ENCODE results near the gene GINS2. TPM values are rescaled to one million over a fixed set of nuclear protein-coding genes. Genes with fewer than 3 reads are reported as not detected.

The GINS2 gene
- total RNA-seq, 2 experiments from 2014 or later = 74.3 to 142 TPM

DNA sequence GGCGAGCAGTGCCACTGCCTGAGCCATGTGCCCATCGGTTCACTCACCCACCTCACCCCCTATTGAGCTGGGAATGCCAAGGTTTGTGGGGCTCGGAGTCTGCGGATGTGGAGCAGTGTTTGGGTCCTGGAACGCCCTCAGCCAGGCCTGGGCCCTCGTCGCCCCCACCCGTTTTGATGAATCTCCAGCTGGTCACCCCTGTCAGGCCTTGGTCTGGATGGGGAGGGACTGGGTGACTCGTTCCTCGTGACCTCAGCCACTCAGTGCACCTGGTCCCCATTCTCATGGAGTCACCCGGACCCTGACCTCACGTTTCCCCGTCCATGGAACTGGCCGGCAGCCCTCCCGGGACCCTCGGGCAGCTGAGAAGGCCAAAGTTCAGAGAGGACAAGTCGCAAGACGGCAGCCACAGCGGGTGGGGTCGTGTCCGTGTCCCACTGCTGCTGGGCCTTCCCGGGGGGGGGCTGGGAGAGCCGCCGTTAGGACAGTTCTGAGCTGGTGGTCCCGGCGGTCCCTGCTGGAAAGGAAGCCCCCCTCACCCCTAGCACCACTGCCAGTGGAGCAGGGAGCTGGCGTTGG, 52.4 kb downstream of the GINS2 start:
- intact Hi-C loops (cut with micrococcal nuclease; ENCODE audit: unreplicated experiment) = no loop called here
- no peak for TF ChIP-seq EZH2phosphoT487 (IDR thresholded peaks at IDR 0.05; ENCODE audit: borderline replicate concordance, low read depth, low read length)
- TF ChIP-seq, protein P1, sequence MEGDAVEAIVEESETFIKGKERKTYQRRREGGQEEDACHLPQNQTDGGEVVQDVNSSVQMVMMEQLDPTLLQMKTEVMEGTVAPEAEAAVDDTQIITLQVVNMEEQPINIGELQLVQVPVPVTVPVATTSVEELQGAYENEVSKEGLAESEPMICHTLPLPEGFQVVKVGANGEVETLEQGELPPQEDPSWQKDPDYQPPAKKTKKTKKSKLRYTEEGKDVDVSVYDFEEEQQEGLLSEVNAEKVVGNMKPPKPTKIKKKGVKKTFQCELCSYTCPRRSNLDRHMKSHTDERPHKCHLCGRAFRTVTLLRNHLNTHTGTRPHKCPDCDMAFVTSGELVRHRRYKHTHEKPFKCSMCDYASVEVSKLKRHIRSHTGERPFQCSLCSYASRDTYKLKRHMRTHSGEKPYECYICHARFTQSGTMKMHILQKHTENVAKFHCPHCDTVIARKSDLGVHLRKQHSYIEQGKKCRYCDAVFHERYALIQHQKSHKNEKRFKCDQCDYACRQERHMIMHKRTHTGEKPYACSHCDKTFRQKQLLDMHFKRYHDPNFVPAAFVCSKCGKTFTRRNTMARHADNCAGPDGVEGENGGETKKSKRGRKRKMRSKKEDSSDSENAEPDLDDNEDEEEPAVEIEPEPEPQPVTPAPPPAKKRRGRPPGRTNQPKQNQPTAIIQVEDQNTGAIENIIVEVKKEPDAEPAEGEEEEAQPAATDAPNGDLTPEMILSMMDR (conservative IDR thresholded peaks at IDR 0.05; ENCODE audit: low read length) = no peak
- Histone ChIP-seq H4K20me1 (ENCODE audit: insufficient read depth, low read length) (no peaks in the 10 kb centered on the region), H3K36me3 (ENCODE audit: insufficient read depth, low read length) (no peaks in the 10 kb centered on the region; the same call in 1 of the 2 replicates), H3K79me2 (ENCODE audit: insufficient read depth, low read depth, low read length) (no peaks in the 10 kb centered on the region), H2AFZ (ENCODE audit: low read length) (no peak overlapping the region), H3K4me3 (ENCODE audit: low read depth, low read length, poor library complexity, severe bottlenecking) (no peak overlapping the region), H3K4me2 (ENCODE audit: low read length) (no peak overlapping the region), H3K9me3 (ENCODE audit: low read length) (no peaks in the 10 kb centered on the region), H3K9me2 (ENCODE audit: insufficient read depth, low read length) (no peaks in the 10 kb centered on the region), H3K4me1 (ENCODE audit: insufficient read depth, low read length, poor library complexity, severe bottlenecking) (no peaks in the 10 kb centered on the region), H3K27ac (ENCODE audit: low read depth, low read length, poor library complexity, severe bottlenecking) (no peak overlapping the region)
- no peak for DNase-seq (ENCODE audit: low spot score)
- BruUV-seq (replicated peaks) = no TSS peak
- POLR2A ChIA-PET = no interaction called here
- CTCF ChIA-PET (ENCODE audit: unreplicated experiment) = interaction anchor here (0.7 kb wide), 1 partner anchor 83 kb away, joined by 4 read pairs; no protein-coding TSS in a partner anchor

DNA sequence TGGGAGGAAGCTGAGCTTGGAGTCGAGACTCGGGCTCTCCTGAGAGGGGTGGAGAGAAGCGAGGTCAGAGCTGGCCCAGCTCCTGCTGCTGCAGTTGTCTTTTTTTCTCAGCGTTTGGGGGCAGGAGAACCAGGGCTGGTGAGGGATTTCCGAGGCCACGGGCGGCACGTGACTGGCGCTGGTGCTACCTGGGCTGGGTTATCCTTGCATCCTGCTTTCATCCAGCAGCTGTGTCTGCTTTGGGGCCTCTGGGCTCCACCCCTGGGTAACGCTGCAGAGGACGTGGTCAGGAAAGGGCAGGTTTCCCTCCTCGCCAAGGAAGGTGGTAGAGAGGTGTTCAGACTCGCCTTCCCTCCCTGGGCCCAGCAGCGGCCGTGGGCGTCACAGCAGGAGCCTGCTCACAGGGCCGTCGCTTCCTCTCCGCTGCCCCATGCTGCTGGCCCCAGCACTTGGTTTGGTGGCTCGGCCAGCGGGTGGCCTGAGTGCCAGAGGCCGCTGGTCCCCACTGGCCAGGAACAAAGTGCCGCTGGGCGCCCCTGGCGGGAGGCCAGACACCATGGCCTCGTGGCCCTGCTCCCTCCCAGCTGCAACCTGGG, 53.1 kb downstream of the GINS2 start:
- BruUV-seq (replicated peaks) = no TSS peak
- CTCF ChIA-PET (ENCODE audit: unreplicated experiment) = interaction anchor here (0.6 kb wide), 1 partner anchor 380 kb away, joined by 3 read pairs; no protein-coding TSS in a partner anchor
- no peaks in the 10 kb centered on the region for H4K20me1 ChIP-seq (ENCODE audit: insufficient read depth, low read length)

More for the DNA sequence above, 53.1 kb downstream of the GINS2 start:
- DNase-seq (ENCODE audit: low spot score) = no peak
- Histone ChIP-seq H3K79me2 (ENCODE audit: insufficient read depth, low read depth, low read length) (no peaks in the 10 kb centered on the region), H2AFZ (ENCODE audit: low read length) (no peak overlapping the region), H3K4me3 (ENCODE audit: low read depth, low read length, poor library complexity, severe bottlenecking) (no peak overlapping the region), H3K9me3 (ENCODE audit: low read length) (no peaks in the 10 kb centered on the region), H3K4me2 (ENCODE audit: low read length) (no peak overlapping the region), H3K4me1 (ENCODE audit: insufficient read depth, low read length, poor library complexity, severe bottlenecking) (no peaks in the 10 kb centered on the region), H3K27ac (ENCODE audit: low read depth, low read length, poor library complexity, severe bottlenecking) (no peak overlapping the region), H3K36me3 (ENCODE audit: insufficient read depth, low read length) (no peaks in the 10 kb centered on the region; the same call in 1 of the 2 replicates), H3K9me2 (ENCODE audit: insufficient read depth, low read length) (no peaks in the 10 kb centered on the region)
- POLR2A ChIA-PET = no interaction called here
- intact Hi-C loops (cut with micrococcal nuclease; ENCODE audit: unreplicated experiment) = no loop called here
- TF ChIP-seq, protein P1 (conservative IDR thresholded peaks at IDR 0.05; ENCODE audit: low read length) = no peak
- TF ChIP-seq EZH2phosphoT487 (IDR thresholded peaks at IDR 0.05; ENCODE audit: borderline replicate concordance, low read depth, low read length) = no peak

Measured in OCI-LY7 (cell line).